Esophagus muscularis mucosa (tissue), 4 donors: ENCODE data around the gene ADPRHL1.

Source experiments
- CTCF ChIP-seq, 3 experiments: fragments of 200-600 bp in 2 of 3; fragments of 450-650 bp in 1 of 3; sonication (generic) in 2 of 3; IDR thresholded peaks; one replicate each; pipeline ENCODE4 v1.5.1; 2017 to 2019; ENCODE audit warnings: antibody characterized with exemption in 3 of 3, mild to moderate bottlenecking in 2 of 3, moderate library complexity in 1 of 3
- EP300 ChIP-seq: sonication (generic); formaldehyde crosslinking; IDR thresholded peaks from one replicate; pipeline ENCODE4 v1.6.1; 2017; ENCODE audit warnings: antibody characterized with exemption
- POLR2A ChIP-seq: fragments of 450-650 bp; IDR thresholded peaks from one replicate; pipeline ENCODE4 v1.6.1; 2017; ENCODE audit warnings: antibody characterized with exemption, moderate library complexity, mild to moderate bottlenecking, low read depth
- POLR2AphosphoS5 ChIP-seq, 2 donors: sonication (generic); formaldehyde crosslinking; IDR thresholded peaks; one replicate each; pipeline ENCODE4 v1.6.1; 2017; ENCODE audit warnings: antibody characterized with exemption in 2 of 2

GRCh38 chr13:113394339-113394640, 59.0 kb downstream of the ADPRHL1 start:
- TF ChIP-seq POLR2A (no peak), CTCF (IDR thresholded peaks at IDR 0.05) (peak in 1 of 3 experiments; percentile 8), POLR2AphosphoS5 (IDR thresholded peaks at IDR 0.05) (no peak), EP300 (no peak)
